Thyroid gland (tissue), 4 donors: ENCODE data around the gene ESYT2. TPM values are rescaled to one million over a fixed set of nuclear protein-coding genes. Genes with fewer than 3 reads are reported as not detected.
A peak's percentile ranks its signal among the peaks of the same experiment; 100 is the strongest.

Source experiments
- DNase-seq, 2 donors: peaks; one replicate each; pipeline ENCODE4 v3.0.0-alpha.2; 2019
- H3K27ac ChIP-seq, 3 donors: fragments of 200-600 bp; sonication (generic); 1 replicate in 2 of 3; 2 replicates in 1 of 3; pipeline ENCODE4 v1.5.1; 2016 to 2019; ENCODE audit warnings: mild to moderate bottlenecking in 1 of 3, moderate library complexity in 1 of 3
- H3K27me3 ChIP-seq: fragments of 200-600 bp; sonication (generic); one replicate; pipeline ENCODE4 v1.5.1; 2019
- H3K36me3 ChIP-seq, 2 donors: fragments of 200-600 bp; sonication (generic); one replicate each; pipeline ENCODE4 v1.5.1; 2016 to 2019
- H3K4me1 ChIP-seq, 2 donors: fragments of 200-600 bp; sonication (generic); one replicate each; pipeline ENCODE4 v1.5.1; 2017 to 2019
- H3K4me3 ChIP-seq, 3 donors: fragments of 200-600 bp; sonication (generic); replicated peaks in 1 of 3; 1 replicate in 2 of 3; 2 replicates in 1 of 3; pipeline ENCODE4 v1.5.1; 2016; ENCODE audit warnings: mild to moderate bottlenecking in 1 of 3
- H3K9me3 ChIP-seq: fragments of 200-600 bp; sonication (generic); one replicate; pipeline ENCODE4 v1.5.1; 2017
- POLR2A ChIP-seq, 2 donors: fragments of 450-650 bp; IDR thresholded peaks; one replicate each; pipeline ENCODE4 v1.6.1; 2017; ENCODE audit warnings: antibody characterized with exemption in 2 of 2, mild to moderate bottlenecking in 2 of 2, moderate library complexity in 1 of 2
- WGBS, 2 donors: methylation state at CpG; one replicate each; pipeline ENCODE4 v1.1.5; 2017; 5-methylcytosine and 5-hydroxymethylcytosine counted together
- intact Hi-C: fragments of 100-400 bp; cut with DNase I; formaldehyde crosslinking; loops from one replicate; pipeline ENCODE4 v1.15.1; 2023
- total RNA-seq, 4 donors: library from RNA; depleted of rRNA; stranded (reverse); fragments of >200 nt; gene quantifications; one replicate each; pipeline ENCODE4 v1.2.3, GENCODE V29; 2016
- TF ChIP-seq, protein P1 (sequence below), 6 experiments: fragments of 200-600 bp in 3 of 6; fragments of 450-650 bp in 3 of 6; sonication (generic) in 3 of 6; IDR thresholded peaks; one replicate each; pipeline ENCODE4 v1.5.1; 2016 to 2019; ENCODE audit warnings: antibody characterized with exemption in 6 of 6, mild to moderate bottlenecking in 2 of 6, inconsistent platforms in 1 of 6, moderate library complexity in 1 of 6

The ESYT2 gene
- total RNA-seq, 4 donors from 2014 or later: 102 to 123 (median 116) TPM

DNA sequence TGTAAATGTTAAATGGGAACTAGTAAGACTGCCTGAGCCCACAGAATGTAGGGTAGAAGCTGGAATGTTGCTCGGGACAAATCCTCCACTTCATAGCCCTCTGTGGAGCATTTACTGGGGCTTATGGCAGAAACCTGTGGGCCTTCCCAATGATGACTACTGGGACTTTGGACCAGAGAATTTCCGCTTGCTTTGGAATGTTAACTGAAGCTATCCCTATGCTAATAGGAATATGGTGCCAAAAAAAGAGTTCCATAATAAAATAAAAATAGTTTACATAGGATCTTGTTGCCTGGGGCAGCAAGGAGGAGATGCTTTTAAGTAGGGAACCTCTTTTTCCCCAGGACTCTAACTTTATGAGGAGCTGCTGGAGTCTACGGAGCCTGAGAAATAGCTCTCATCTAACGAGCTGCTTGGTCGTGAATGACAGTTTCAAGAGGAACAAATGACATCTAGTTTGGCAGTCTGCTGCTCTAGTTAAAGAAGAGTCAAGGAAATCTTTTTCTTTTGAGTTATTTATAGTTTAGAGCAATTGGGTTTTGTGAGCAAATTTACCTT is 21.3 kb upstream of the ESYT2 start:
- WGBS, 2 donors: 59 to 62% methylated on average over 5 of the region's 5 CpGs
- H3K27ac ChIP-seq: no peak overlapping the region

DNA sequence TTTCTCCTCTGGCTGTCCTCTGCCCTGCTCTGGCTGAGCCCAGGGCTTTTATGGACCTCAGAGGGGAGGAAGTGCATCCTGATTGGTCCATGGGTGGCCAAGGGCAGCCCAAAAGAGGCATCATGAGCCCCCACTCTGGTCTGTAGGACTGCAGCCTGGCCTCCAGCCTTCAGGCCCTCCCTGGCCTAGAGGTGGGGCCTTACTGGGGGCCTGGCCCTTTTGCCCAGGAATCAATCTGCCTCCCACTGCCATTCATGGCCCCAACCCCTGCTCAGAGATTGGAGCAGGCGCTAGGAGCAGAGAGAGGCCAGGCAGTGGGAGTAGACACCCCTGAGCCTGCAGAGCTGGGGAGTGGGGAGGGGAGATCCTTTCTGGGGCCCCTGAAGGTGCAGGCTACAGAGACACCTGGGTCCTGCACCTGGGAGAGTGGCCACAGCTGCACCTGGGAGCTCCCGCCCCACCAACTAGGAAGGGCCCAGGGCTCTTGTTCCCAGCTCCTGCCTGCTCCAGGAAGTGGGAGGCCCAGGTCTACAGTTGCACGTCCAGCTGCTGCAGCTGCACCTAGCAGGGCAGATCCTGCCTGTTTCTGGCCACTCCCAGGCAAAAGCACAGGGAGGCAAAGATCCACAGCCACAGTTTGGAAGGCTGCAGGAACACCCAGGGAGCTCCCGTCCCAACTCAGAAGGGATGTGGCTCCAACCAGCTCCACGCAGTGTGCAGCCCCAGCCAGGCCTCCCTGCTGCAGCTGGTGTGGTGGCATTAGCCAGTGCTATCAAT is 20.6 kb upstream of the ESYT2 start:
- 74 to 77% methylated on average over 2 of the region's 5 CpGs for WGBS, 2 donors
- TF ChIP-seq, protein P1, sequence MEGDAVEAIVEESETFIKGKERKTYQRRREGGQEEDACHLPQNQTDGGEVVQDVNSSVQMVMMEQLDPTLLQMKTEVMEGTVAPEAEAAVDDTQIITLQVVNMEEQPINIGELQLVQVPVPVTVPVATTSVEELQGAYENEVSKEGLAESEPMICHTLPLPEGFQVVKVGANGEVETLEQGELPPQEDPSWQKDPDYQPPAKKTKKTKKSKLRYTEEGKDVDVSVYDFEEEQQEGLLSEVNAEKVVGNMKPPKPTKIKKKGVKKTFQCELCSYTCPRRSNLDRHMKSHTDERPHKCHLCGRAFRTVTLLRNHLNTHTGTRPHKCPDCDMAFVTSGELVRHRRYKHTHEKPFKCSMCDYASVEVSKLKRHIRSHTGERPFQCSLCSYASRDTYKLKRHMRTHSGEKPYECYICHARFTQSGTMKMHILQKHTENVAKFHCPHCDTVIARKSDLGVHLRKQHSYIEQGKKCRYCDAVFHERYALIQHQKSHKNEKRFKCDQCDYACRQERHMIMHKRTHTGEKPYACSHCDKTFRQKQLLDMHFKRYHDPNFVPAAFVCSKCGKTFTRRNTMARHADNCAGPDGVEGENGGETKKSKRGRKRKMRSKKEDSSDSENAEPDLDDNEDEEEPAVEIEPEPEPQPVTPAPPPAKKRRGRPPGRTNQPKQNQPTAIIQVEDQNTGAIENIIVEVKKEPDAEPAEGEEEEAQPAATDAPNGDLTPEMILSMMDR (IDR thresholded peaks at IDR 0.05): no peak
- intact Hi-C loops: no loop called here
- H3K27me3 ChIP-seq: no peaks in the 10 kb centered on the region
- no peaks in the 10 kb centered on the region for H3K36me3 ChIP-seq
- no peak overlapping the region for H3K4me3 ChIP-seq
- no peak for DNase-seq
- H3K4me1 ChIP-seq: no peaks in the 10 kb centered on the region
- H3K27ac ChIP-seq: no peak overlapping the region
- H3K9me3 ChIP-seq: no peaks in the 10 kb centered on the region

More for the DNA sequence above, 21.3 kb upstream of the ESYT2 start:
- Histone ChIP-seq H3K4me3 (no peak overlapping the region), H3K36me3 (no peaks in the 10 kb centered on the region), H3K27me3 (no peaks in the 10 kb centered on the region), H3K9me3 (no peaks in the 10 kb centered on the region), H3K4me1 (no peaks in the 10 kb centered on the region)
- TF ChIP-seq, protein P1 (IDR thresholded peaks at IDR 0.05): no peak
- no peak for TF ChIP-seq POLR2A (IDR thresholded peaks at IDR 0.05)
- DNase-seq: no peak
- intact Hi-C loops: no loop called here

DNA sequence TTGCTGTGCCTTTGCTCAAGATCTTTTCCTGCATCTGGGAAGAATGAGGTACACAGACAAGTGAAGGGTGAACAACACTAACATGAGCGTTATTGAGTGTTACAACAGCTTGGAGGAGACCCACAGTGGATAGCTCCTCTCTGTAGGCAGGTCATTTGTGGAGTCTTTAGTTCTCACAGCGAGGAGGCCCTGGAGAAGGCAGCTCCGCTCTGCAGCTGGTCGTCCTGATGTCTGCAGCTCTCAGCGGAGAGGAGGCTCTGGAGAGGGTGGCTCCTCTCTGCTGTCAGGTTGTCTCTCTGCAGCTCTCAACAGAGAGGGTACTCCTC is 20.1 kb upstream of the ESYT2 start:
- Histone ChIP-seq H3K27ac (no peak overlapping the region), H3K4me3 (no peak overlapping the region), H3K4me1 (no peaks in the 10 kb centered on the region), H3K36me3 (no peaks in the 10 kb centered on the region), H3K9me3 (no peaks in the 10 kb centered on the region), H3K27me3 (no peaks in the 10 kb centered on the region)
- no peak for TF ChIP-seq POLR2A (IDR thresholded peaks at IDR 0.05)
- TF ChIP-seq, protein P1 (IDR thresholded peaks at IDR 0.05): no peak
- 86 to 88% methylated on average over 4 to 5 of the region's 5 CpGs for WGBS, 2 donors
- intact Hi-C loops: no loop called here
- DNase-seq: no peak

DNA sequence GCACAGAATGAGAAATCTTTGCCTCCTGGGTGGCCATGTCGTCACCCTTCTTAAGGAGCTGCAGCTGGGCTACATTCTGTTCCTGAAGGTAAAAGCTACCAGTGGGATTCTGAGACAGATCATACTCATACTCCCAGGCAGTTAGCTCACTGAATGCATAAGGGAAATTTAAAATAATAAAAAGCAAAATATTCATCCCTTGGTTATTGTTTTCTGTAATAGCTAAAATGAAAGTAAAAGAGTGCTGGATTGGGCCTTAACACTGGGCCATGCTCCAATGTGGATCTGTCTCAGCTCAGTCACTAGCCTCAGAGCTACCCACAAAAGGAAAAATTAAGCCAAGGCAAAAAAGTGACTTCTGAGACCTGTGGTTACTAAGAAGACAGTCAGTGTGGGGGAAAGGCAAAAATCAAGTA is 18.1 kb upstream of the ESYT2 start:
- Histone ChIP-seq H3K27ac (peak overlapping the region in 1 of 3 donors; percentile 57), H3K27me3 (no peaks in the 10 kb centered on the region), H3K4me3 (no peak overlapping the region), H3K4me1 (peaks cover 0 to 3% of the 10 kb centered on the region in 2 donors), H3K9me3 (no peaks in the 10 kb centered on the region), H3K36me3 (no peaks in the 10 kb centered on the region)
- intact Hi-C loops: no loop called here
- TF ChIP-seq, protein P1 (IDR thresholded peaks at IDR 0.05): no peak
- TF ChIP-seq POLR2A (IDR thresholded peaks at IDR 0.05): no peak
- DNase-seq: no peak
- WGBS, 2 donors: 73 to 85% methylated on average over 1 of the region's 1 CpG

DNA sequence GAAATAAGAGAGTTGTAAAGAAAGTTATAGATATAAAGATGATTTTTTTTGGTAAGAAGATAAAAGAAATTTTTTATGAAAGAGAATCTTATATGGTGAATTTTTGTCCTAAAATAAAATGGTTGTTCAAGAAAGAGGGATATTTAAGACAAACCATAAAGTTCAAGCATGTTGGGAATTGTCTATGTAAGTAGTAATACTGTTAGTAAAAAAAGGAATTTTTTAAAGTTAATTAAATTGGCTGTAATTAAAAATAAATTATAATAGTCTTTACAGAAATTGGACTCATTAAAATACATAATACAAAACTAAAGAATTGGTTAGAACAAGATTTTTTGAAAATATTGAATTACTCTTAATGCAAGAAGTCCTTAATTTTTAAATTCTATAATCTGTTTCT is 17.0 kb upstream of the ESYT2 start:
- no peak for DNase-seq
- Histone ChIP-seq H3K36me3 (no peaks in the 10 kb centered on the region), H3K4me1 (peaks cover 0 to 3% of the 10 kb centered on the region in 2 donors), H3K27ac (no peak overlapping the region), H3K27me3 (no peaks in the 10 kb centered on the region), H3K4me3 (no peak overlapping the region), H3K9me3 (no peaks in the 10 kb centered on the region)
- TF ChIP-seq, protein P1 (IDR thresholded peaks at IDR 0.05): no peak
- TF ChIP-seq POLR2A (IDR thresholded peaks at IDR 0.05): no peak
- intact Hi-C loops: no loop called here
